Measurements from ENCODE around the gene SRL.
"Not testable (repeated sequence)": the region's sequence is repeated elsewhere in the genome, so short reads cannot be mapped to it uniquely, and the experiment has no call there.

Gene SRL

DNA sequence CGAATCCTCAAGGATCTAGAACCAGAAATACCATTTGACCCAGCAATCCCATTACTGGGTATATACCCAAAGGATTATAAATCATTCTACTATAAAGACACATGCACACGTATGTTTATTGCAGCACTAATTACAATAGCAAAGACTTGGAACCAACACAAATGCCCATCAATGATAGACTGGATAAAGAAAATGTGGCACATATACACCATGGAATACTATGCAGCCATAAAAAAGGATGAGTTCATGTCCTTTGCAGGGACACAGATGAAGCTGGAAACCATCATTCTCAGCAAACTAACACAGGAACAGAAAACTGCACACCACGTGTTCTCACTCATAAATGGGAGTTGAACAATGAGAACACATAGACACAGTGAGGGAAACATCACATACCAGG, 85.4 kb downstream of the SRL start:
- not testable (repeated sequence) for DNase-seq

DNA sequence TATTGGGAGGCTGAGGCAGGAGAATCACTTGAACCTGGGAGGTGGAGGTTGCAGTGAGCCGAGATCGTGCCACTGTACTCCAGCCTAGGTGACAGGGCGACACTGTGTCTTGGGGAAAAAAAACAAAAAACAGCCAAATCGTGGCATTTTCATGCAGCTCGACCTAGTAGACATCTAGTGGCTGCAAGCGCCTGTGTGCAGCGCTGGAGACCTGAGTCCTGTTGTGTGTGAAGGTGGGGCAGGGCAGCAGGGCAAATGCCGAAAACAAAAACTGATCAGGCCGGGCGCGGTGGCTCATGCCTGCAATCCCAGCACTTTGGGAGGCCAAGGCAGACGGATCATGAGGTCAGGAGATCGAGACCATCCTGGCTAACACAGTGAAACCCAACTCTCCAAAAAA, 88.5 kb downstream of the SRL start:
- DNase-seq, result not testable (repeated sequence)

DNA sequence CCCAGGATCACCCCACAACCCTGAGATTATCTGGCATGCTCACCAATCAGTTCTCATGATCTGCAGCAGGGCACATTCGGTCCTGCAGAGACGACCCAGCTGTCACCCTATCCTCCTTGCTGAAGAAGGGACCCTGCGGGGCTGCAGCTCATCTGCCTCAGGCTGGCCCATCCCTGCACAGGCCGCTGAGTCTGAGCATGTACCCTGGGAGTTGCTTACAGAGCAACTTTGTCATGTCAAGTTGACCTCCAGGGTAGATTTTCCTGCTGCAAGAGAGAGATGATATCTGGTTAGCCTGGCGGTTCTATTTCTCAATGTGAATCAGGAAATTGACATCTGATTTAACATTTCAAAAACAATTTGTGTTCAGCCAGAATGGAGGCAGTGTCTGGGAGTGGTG, 89.6 kb downstream of the SRL start:
- no peak for DNase-seq

DNA sequence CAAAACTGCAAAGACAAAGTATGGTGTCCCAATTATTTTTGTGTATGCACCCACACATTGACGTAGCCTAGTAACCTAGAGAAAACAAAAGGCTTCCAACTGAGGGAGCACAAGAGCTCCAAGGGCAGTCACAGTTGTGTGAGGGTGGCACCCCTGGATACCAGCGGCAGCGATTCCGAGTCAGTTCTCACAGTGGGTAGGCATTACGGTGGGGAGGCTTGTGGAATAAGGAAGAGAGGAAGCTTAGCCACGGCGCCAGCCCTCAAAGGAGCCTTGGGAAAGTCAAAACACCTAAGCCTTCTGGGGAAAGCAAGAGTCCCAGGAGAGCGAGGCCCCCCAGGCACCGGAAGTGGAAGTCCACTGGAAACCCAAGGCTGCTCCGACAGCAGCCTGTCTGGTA, 94.6 kb downstream of the SRL start:
- DNase-seq, result no peak

DNA sequence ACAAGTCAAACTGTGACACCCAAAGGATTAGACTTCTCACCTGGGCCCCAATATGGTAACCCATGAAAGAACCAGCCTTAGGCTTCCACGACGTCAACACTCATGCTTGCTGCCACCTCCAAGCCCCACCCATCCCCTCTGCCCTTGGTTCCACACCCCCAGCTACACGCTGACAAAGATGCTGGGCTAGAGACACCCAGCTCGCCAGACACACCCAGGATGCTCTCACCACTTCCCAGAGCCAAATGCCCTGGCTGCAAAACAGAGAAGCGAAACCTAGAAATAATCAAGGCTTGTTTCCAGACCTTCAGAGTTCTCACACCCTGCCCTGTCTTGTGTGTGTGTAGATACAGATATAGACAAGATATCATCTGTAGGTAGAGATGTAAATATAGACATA, 99.6 kb downstream of the SRL start:
- DNase-seq, result peak; percentile 65

DNA sequence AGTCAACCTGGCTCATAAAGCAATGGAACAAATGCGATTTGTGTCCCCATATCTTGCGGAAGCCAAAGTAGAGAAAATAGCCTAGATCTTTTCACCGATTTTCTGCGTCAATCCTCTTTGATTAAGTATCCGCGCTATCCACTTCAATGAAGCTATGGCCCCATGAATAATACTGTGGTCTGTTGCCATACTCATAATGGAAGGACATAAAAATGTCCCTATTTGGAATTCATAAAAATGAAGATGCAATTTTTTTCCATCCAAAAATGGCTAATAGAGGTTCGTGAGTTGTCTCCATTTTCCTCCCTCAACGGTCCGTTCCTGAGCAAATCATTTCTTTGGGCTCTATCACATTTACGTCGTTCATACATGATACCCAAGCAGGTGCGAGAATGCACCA, 100.3 kb downstream of the SRL start:
- no peak for DNase-seq

DNA sequence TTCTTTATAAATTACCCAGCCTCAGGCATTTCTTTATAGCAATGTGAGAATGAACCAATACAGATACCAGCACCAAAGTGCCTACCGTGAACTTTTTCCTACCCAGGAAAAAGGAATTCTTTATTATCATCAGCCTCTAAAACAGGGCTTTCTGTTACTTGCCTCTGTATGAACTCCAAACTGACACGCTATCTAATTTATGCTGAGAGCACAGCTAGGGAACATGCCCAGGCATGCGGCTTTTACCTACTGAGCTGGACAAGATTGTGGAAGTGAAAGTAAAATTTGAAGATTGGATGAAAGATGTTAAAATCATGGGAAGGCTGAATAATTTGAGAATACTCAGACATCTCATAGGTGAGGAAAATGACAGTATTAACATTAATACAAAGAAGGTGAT, 101.2 kb downstream of the SRL start:
- no peak for DNase-seq

DNA sequence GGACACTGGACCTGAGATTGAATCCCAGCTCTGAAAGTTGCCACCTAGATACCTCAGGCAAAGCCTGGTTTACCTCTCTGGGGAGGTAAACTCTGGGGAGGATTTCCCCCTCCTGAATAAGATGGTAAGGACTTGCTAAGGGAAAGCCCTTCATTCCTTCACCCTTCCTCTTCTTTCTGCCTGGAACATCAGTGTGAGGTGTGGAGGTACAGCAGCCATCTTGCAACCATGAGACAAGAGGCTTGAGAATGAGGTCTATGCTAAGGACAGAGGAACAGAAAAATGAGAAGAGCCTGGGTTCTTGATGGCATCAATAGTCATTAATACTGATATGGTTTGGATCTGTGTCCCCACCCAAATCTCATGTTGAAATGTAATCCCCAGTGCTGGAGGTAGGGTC, 101.9 kb downstream of the SRL start:
- no peak for DNase-seq
